Islet of Langerhans (tissue), 1 donor: ENCODE results near the gene TNKS2.

Source experiments
- FAIRE-seq: peaks from one replicate; lab custom pipeline; 2011; peaks lifted over from hg19 to GRCh38; lab: Jason Lieb, UNC

The TNKS2 gene

DNA sequence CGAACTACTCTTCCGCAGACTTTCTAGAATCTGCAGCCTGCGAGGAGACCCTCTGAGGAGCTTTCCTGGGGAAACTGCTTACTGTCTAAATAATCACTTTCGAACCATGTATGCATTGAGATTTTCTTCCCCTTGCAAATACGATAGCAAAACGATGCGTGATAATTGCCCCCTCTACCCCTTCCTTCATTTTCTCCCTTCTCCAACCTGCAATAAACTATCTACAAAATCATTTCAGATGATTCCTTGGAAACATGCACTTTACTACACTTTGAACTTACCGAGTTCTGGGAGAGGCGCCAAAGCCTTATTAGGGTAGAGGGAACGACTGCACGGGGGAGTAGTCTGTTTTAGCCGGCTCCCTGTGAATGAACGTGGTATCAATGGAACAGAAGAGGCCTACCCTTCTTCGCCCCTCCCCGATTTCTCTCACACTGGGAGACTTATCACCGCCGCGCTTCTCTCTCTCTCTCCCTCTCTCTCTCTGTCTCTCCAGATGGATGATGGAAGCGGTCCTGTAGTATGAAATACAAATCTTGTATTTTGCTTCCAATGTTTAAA lies 111.0 kb downstream of the TNKS2 start, which contains the start of gene FGFBP3:
Gene FGFBP3, minus strand, starts transcription at position 370 of the 561 bp plus-strand sequence. CDS start 517 bp downstream, outside the sequence.
- FAIRE-seq, result no peak

DNA sequence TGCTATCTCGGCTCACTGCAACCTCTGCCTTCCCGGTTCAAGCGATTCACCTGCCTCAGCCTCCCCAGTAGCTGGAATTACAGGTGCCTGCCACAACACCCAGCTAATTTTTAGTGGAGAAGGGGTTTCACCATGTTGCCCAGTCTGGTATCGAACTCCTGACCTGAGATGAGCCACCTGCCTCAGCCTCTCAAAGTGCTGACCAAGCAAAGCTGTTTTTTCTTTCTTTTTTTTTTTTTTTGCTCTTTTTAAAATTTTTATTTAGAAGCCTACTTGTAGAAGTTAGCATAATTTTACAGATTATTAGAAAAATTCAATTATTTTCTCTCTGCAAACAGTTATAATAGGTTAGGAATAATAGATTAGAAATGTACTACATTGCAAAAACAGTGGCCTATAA lies 112.2 kb downstream of the TNKS2 start:
- no peak for FAIRE-seq
